DMS153 treated with DMSO at 0.1 percent for 48 hours (cell line): ENCODE results near the gene PLEKHA6.

ENCODE experiments used
- DNase-seq: peaks from one replicate; lab custom pipeline; 2025; ENCODE audit not compliant: unreplicated experiment; lab: John Stamatoyannopoulos, UW

The PLEKHA6 gene

GRCh38 chr1:204288021-204288588 is 71.6 kb downstream of the PLEKHA6 start:
- DNase-seq = peak; percentile 96

GRCh38 chr1:204287466-204287891 is 72.2 kb downstream of the PLEKHA6 start:
- DNase-seq = peak; percentile 58

GRCh38 chr1:204286831-204287421 is 72.8 kb downstream of the PLEKHA6 start:
- peak; percentile 90 for DNase-seq

GRCh38 chr1:204286315-204286714 is 73.4 kb downstream of the PLEKHA6 start:
- DNase-seq = no peak

GRCh38 chr1:204285436-204286305 is 74.1 kb downstream of the PLEKHA6 start:
- DNase-seq = no peak

GRCh38 chr1:204284929-204285328 is 74.8 kb downstream of the PLEKHA6 start:
- no peak for DNase-seq

GRCh38 chr1:204283711-204284651 is 75.7 kb downstream of the PLEKHA6 start:
- no peak for DNase-seq

GRCh38 chr1:204282761-204283221 is 76.9 kb downstream of the PLEKHA6 start:
- no peak for DNase-seq

- DNase-seq = no peak
Observed at GRCh38 chr1:204280099-204280961, 79.4 kb downstream of the PLEKHA6 start.

GRCh38 chr1:204278958-204279357 is 80.8 kb downstream of the PLEKHA6 start:
- no peak for DNase-seq

GRCh38 chr1:204278251-204278650 is 81.5 kb downstream of the PLEKHA6 start:
- no peak for DNase-seq

- DNase-seq = no peak
Observed at GRCh38 chr1:204277563-204278219, 82.0 kb downstream of the PLEKHA6 start.

GRCh38 chr1:204275695-204276370 is 83.9 kb downstream of the PLEKHA6 start:
- no peak for DNase-seq

GRCh38 chr1:204274446-204274845 is 85.3 kb downstream of the PLEKHA6 start:
- DNase-seq = no peak

- DNase-seq = no peak
Observed at GRCh38 chr1:204272505-204272904, 87.2 kb downstream of the PLEKHA6 start.

- DNase-seq = no peak
Observed at GRCh38 chr1:204271970-204272369, 87.8 kb downstream of the PLEKHA6 start.

- DNase-seq = no peak
Observed at GRCh38 chr1:204268101-204268500, 91.6 kb downstream of the PLEKHA6 start.

GRCh38 chr1:204267191-204267601 is 92.5 kb downstream of the PLEKHA6 start:
- DNase-seq = no peak

GRCh38 chr1:204266504-204267034 is 93.2 kb downstream of the PLEKHA6 start:
- DNase-seq = no peak
